ENCODE data around the gene SLC22A31.

- no peak for TF ChIP-seq RARB (CRISPR knock-in tag; IDR thresholded peaks at IDR 0.05)
- TF ChIP-seq BACH2 (CRISPR knock-in tag; IDR thresholded peaks at IDR 0.05; ENCODE audit: borderline replicate concordance), result no peak
- no peak for TF ChIP-seq SNAI2 (CRISPR knock-in tag; IDR thresholded peaks at IDR 0.05)
Measured at GRCh38 chr16:89202422-89203215, 2.3 kb upstream of the SLC22A31 start.
